GM19395 (cell line): Measurements from ENCODE around the gene MPV17L2.

ENCODE experiments used
- ATAC-seq: cut with Tn5 transposase; IDR thresholded peaks from one replicate; pipeline ENCODE4 v1.9.1; 2021; ENCODE audit warnings: mild to moderate bottlenecking, moderate library complexity; ENCODE audit not compliant: unreplicated experiment

Gene MPV17L2

DNA sequence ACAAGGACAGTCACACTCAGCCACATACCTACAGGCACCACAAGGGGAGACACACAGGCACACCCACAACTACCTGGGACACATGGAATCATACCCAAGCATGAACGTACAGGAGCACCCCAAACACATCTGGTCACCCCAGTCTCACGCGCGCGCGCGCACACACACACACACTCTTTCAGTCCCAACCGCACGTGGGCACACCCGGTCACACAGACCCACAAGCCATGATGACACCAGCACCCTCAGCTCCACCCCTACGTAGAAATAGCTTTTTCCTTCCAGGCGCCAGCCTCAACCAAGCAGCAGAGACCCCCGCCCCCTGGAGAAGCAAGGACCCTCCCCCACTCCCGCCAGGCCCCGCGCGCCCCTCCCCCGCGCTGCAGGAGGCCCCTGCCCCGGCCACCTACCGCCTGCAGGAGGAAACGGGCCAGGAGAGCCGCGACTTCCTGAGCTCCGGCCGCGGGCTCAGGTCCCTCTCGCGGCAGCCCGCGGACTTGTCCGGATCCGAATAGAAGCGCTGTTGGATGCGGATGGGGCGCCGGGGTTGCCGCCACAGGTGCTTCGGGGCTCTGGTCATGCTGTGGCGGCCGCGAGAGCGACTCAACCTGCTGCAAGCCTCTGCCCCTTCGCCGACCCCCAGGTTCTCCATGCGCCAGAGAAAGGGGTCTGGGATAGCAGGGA lies 39.7 kb downstream of the MPV17L2 start:
- no peak for ATAC-seq

DNA sequence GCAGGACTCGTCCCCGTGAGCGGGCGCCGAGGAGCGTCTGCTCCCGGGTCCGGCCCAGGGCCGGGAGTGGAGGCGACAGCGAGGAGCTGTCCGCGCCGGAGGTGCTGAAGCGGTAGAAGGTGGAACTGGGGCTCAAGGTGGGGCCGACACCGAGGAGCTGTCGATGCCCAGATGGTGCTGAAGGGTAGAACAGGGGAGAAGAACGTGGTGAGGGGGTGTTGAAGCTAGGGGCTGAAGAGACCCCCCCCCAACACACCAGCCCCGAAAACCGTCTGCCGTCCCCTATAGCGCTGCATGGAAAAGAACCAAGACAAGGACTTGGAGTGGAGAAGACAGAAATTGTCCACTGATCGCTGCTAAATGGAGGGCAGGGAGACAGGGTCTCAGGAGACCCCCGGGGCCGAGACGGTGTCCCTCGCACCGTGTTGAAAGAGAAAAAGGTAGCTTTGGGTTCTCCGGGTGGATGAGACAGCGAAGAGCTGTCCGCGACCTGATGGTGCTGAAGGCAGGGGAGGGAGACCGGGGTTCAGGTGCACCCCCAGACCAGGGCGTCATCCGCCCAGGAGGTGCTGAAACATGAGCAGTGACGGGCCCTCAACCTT lies 40.3 kb downstream of the MPV17L2 start:
- no peak for ATAC-seq

DNA sequence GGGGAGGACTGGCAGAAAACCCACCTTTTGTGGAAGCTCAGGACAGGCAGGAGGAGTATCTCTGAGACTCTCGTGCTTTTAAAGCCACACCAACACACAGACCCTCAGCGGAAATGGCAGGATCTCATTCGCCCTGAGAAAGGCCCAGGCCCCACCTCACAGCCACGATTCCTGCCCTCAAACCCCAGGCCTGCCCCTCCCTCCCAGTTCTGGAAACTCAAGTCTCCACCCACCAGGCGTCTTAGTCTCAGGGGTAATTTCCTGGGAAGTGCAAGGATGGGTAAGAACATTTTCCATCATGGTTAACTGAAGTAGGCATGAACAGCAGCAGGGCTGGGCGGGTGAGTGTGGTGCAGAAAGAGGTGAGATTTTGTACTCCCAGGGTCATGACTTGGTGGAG lies 41.2 kb downstream of the MPV17L2 start:
- no peak for ATAC-seq

DNA sequence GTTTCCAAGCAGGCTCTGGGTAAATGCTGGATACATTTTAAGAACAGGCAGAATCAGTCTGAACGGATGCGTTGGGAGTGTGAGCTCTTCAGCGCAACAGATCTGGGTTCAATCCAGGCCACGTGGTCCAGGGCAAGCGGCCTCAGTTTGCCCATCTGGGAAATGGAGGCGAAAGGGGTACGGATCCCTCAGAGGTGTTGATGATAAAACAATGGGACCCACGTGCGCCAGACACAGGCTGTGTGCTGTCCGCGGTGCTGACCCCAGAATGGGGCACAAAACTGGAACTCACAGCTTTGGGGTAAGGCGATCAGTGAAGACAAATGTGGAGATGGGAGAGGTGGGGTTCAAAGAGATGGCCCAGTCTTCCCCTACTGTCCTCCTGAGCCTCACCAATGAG lies 46.3 kb downstream of the MPV17L2 start:
- no peak for ATAC-seq

DNA sequence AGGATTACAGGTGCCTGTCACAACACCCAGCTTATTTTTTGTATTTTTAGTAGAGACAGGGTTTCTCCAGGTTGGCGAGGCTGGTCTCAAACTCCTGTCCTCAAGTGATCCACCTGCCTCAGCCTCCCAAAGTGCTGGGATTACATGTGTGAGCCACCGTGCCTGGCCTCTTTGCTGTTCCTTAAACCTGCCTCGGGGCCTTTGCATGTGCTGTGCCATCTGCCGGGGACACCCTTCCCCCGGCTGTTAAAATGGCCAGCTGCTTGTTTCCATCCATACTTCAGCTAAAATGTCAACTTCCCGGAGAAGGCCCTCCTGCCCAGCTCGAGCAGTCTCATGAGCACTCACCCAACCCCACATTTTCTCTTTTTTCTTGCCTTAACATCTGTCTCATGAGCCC lies 52.3 kb downstream of the MPV17L2 start:
- no peak for ATAC-seq
